Measurements from ENCODE around the gene ADAMTS16. TPM values are rescaled to one million over a fixed set of nuclear protein-coding genes. Genes with fewer than 3 reads are reported as not detected.

The ADAMTS16 gene
- total RNA-seq, 2 experiments from 2014 or later: not detected

DNA sequence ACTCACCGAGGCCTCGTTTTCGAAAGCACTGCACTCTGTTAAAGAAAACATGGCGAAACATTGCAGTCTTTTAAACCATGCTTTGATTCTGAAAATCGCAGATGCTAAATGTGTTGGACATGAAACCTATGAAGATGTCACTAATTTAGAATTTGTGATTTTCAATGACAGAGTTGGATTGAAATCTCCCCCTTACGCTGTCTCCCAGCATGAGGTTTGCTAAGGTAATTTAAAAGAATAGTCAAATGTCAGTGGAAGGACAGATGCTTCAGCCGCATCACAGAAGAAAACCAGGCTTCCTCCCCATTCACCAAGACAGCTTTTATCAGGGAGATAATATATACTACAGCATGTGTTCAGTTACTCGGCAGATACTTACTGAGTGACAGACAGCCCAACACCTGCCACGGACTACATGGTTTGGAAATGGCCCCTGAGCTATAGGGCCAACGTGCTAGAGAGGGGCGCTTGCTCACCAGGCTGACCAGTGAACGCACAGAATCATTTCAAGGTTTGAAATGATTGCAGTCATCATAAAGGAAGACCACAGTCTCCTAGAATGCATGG is 136.9 kb downstream of the ADAMTS16 start:
- Mint-ChIP-seq H3K27ac (no peak overlapping the region), H3K4me3 (no peak overlapping the region), H3K9me3 (no peaks in the 10 kb centered on the region), H3K4me1 (no peaks in the 10 kb centered on the region), H3K27me3 (no peaks in the 10 kb centered on the region), H3K36me3 (ENCODE audit: low read depth) (no peaks in the 10 kb centered on the region)
- no peak for DNase-seq
- ChIA-PET CTCF (no interaction called here), POLR2A (no interaction called here)

DNA sequence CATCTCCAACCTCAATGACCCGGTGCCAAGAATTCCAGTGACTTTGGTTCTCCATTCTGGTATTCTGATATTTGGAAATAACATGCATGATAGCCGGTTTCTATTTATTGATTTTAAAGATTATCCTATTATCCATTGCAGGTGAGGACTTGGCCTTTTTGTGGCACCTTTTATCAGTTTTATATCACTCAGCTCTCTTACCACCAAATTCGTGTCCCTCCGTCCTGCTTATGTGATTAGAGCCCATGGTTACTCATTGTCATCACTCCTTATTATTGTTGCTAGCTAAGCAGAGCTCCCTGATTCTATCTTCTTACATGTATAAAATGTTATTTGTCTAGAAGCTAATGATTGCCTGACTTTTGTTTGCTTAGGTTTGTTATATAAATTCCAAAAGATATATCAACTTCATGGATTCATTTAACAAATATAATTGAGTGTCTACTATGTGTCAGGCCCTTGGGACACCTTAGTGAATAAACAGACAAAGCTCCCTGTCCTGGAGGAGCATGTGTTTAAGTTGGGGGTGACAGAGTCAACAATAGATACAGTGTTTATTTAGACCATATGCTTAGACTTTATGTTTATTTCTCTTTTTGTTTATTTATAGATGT is 138.2 kb downstream of the ADAMTS16 start:
- H3K4me1 Mint-ChIP-seq: no peaks in the 10 kb centered on the region
- CTCF ChIA-PET: no interaction called here
- no peak overlapping the region for H3K4me3 Mint-ChIP-seq
- POLR2A ChIA-PET: no interaction called here
- no peaks in the 10 kb centered on the region for H3K36me3 Mint-ChIP-seq (ENCODE audit: low read depth)
- H3K27ac Mint-ChIP-seq: no peak overlapping the region
- no peaks in the 10 kb centered on the region for H3K9me3 Mint-ChIP-seq
- DNase-seq: no peak
- H3K27me3 Mint-ChIP-seq: no peaks in the 10 kb centered on the region

DNA sequence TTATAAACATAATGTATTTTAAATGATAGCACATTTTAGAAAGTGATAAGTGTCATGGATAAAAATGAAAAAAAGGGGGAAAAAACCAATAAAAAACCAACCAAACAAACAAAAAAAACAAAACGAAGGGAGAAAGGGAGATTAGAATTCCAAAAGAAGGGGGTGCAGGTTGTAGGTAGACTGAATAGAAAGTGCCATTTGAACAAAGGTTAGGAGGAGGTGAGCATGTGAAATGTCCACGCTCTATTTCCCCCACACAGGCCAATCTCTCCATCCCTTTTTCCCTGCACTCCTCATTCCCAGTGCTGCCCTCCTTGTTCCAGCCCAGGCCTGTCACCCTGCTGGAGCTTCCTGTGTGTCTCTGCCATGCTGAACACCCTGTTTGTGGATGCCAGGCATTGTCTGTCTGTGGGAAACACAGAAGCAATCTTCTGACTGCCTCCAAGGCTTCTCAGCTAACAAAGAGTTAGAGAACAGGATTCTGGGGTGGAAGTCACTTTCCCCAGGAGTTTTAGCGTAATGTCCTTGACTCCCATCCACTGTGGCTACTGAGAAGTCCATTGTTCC is 138.8 kb downstream of the ADAMTS16 start:
- Mint-ChIP-seq H3K9me3 (no peaks in the 10 kb centered on the region), H3K4me1 (no peaks in the 10 kb centered on the region), H3K27ac (no peak overlapping the region), H3K27me3 (no peaks in the 10 kb centered on the region), H3K4me3 (no peak overlapping the region), H3K36me3 (ENCODE audit: low read depth) (no peaks in the 10 kb centered on the region)
- ChIA-PET POLR2A (no interaction called here), CTCF (no interaction called here)
- DNase-seq: no peak

DNA sequence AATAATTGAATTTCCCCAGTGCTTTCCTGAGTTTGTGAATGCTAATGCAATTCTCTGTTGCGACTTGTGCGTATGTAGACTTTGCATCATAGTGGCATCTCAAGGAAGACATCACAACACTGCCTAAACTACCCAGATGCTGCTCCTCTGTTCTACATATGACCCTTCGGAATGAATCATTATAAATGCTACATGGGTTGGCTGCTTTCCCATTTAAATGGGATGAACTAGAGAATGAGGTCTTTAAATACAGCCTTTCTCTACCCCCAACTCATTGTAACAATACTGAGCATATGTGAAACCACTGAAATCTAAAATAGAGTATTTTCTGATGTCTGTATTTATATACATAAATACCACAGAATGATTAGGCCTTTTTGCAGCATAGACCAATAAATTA is 145.8 kb downstream of the ADAMTS16 start:
- Mint-ChIP-seq H3K4me3 (no peak overlapping the region), H3K27me3 (no peaks in the 10 kb centered on the region), H3K36me3 (ENCODE audit: low read depth) (no peaks in the 10 kb centered on the region), H3K4me1 (no peaks in the 10 kb centered on the region), H3K9me3 (peaks cover 2% of the 10 kb centered on the region), H3K27ac (no peak overlapping the region)
- DNase-seq: no peak
- ChIA-PET CTCF (no interaction called here), POLR2A (no interaction called here)

- ChIA-PET CTCF (no interaction called here), POLR2A (no interaction called here)
- H3K4me1 Mint-ChIP-seq: no peaks in the 10 kb centered on the region
- H3K27ac Mint-ChIP-seq: no peak overlapping the region
- H3K27me3 Mint-ChIP-seq: no peaks in the 10 kb centered on the region
- no peak for DNase-seq
- peaks cover 2% of the 10 kb centered on the region for H3K9me3 Mint-ChIP-seq
- no peak overlapping the region for H3K4me3 Mint-ChIP-seq
- H3K36me3 Mint-ChIP-seq (ENCODE audit: low read depth): no peaks in the 10 kb centered on the region
These were observed 147.3 kb downstream of the ADAMTS16 start for GRCh38 chr5:5287419-5287818.

DNA sequence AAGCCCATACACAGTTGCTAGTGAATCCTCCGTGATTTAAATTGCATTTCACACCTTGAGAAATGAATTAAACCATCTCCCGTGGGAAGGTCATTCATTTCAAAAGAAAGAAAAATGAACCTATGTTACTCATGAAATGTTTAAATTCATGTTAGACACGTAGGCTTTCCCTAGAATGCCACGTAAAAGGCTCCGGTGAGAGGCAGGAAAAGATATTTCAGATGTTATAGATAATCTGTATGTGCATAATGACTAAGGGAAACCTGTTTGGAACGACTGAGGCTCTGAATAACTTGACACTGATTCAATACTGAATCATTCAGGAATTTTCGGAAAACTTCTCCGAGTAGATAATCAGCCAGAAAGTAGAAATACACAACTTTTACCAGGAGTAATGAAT is 148.1 kb downstream of the ADAMTS16 start:
- CTCF ChIA-PET: no interaction called here
- Mint-ChIP-seq H3K27ac (no peak overlapping the region), H3K9me3 (peaks cover 4% of the 10 kb centered on the region), H3K36me3 (ENCODE audit: low read depth) (no peaks in the 10 kb centered on the region), H3K4me1 (no peaks in the 10 kb centered on the region), H3K4me3 (no peak overlapping the region), H3K27me3 (no peaks in the 10 kb centered on the region)
- no peak for DNase-seq
- POLR2A ChIA-PET: no interaction called here

DNA sequence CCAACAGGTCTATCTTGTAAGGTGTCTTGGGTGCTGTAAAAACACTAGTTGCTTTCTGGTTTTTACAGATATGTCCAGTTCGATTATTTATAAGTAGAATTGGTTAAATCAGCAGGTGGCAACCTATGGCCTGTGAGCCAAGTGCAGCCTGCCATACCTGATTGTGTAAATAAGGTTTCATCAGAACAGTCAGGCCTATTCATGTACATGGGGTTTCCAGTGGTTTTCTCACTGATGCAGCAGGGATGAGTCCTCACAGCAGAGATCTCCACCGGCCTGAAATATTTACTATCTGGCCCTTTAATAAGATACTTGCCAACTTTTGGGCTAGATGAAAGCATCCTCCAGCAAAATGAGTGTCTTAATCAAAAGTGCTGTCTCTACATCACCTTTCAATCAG is 149.4 kb downstream of the ADAMTS16 start:
- Mint-ChIP-seq H3K4me1 (no peaks in the 10 kb centered on the region), H3K4me3 (no peak overlapping the region), H3K9me3 (peaks cover 2% of the 10 kb centered on the region), H3K27me3 (no peaks in the 10 kb centered on the region), H3K36me3 (ENCODE audit: low read depth) (no peaks in the 10 kb centered on the region), H3K27ac (no peak overlapping the region)
- CTCF ChIA-PET: no interaction called here
- POLR2A ChIA-PET: no interaction called here
- DNase-seq: no peak

DNA sequence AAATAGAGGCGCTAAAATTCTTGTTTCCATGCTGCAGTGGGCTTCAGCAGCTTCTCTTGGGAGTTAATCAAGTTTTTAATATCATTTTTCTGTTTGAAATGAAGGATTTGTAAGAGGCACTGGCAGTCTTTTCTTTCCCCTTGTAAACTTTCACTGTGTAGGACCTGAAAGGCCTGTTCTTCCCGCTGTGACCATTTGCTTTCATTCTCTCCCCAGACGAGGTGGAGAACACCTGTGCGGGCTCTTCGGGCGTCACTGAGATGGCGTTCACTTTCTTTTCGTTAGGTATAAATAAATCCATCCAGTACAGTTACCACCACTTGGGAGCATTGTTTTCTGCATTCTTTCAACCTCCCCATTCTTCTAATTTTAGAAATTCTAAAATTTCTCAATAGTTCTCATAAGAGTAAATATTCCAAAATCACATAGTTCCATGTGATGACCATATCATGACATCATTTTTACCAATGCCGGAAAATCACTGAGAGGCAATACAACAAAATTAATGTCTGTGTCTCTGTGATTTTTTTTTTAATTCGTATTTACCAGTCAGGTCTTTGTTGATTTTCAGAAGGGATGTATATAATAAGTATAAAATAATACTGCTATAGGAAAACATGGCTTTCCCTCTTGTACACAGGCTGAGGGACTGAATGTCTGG is 150.7 kb downstream of the ADAMTS16 start:
- POLR2A ChIA-PET: no interaction called here
- Mint-ChIP-seq H3K9me3 (peaks cover 2% of the 10 kb centered on the region), H3K27ac (no peak overlapping the region)

GRCh38 chr5:5291357-5291756 is 151.2 kb downstream of the ADAMTS16 start:
- no peak for DNase-seq
- no peak overlapping the region for H3K4me3 Mint-ChIP-seq
- peaks cover 2% of the 10 kb centered on the region for H3K9me3 Mint-ChIP-seq
- ChIA-PET POLR2A (no interaction called here), CTCF (no interaction called here)
- no peaks in the 10 kb centered on the region for H3K4me1 Mint-ChIP-seq
- no peaks in the 10 kb centered on the region for H3K36me3 Mint-ChIP-seq (ENCODE audit: low read depth)
- H3K27me3 Mint-ChIP-seq: no peaks in the 10 kb centered on the region
- no peak overlapping the region for H3K27ac Mint-ChIP-seq

More for the DNA sequence above, 150.7 kb downstream of the ADAMTS16 start:
- CTCF ChIA-PET: no interaction called here
- DNase-seq: no peak
- Mint-ChIP-seq H3K27me3 (no peaks in the 10 kb centered on the region), H3K4me3 (no peak overlapping the region), H3K4me1 (no peaks in the 10 kb centered on the region), H3K36me3 (ENCODE audit: low read depth) (no peaks in the 10 kb centered on the region)

DNA sequence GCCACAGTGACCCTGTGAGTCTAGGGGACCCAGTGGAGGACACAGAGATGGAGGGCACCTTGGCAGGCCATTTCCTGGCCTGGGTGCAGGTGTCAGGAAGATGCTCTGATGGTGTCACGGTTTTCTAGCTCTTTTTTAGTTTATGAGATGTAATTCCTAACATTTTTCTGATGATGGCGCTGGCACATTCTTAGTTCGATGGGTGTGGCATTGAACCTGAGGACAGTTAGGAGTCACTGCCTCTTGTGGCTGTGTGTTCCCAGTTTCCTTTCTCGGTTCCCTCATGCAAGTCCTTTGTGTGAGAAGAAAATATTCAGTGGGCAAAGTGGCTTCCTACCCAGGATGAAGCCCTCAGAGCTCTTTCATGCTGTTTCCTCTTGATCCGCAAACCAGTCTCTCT is 152.9 kb downstream of the ADAMTS16 start:
- Mint-ChIP-seq H3K4me3 (no peak overlapping the region), H3K36me3 (ENCODE audit: low read depth) (no peaks in the 10 kb centered on the region), H3K27me3 (no peaks in the 10 kb centered on the region), H3K9me3 (peaks cover 2% of the 10 kb centered on the region), H3K4me1 (no peaks in the 10 kb centered on the region), H3K27ac (no peak overlapping the region)
- no peak for DNase-seq
- POLR2A ChIA-PET: no interaction called here
- CTCF ChIA-PET: no interaction called here

DNA sequence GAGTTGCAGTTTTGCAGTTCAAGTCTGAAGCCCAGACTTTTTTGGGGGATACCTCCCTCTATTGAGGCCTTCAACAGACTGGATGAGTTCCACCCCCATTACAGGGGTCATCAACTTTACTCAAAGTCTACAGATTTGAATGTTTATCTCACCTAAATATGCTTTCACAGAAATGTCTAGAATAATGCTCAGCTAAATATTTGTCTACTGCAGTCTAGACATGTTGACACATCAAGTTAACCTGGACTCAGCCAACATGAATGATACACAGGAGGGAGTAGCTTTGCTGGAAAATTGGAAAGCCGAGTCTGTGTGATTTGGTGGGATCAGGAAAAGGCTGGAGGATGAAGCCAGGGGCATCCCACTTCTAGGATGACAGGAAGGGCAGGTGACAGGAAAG is 154.3 kb downstream of the ADAMTS16 start:
- H3K4me3 Mint-ChIP-seq: no peak overlapping the region
- peaks cover 2% of the 10 kb centered on the region for H3K9me3 Mint-ChIP-seq
- CTCF ChIA-PET: no interaction called here
- H3K27ac Mint-ChIP-seq: no peak overlapping the region
- H3K4me1 Mint-ChIP-seq: no peaks in the 10 kb centered on the region
- DNase-seq: no peak
- H3K27me3 Mint-ChIP-seq: no peaks in the 10 kb centered on the region
- H3K36me3 Mint-ChIP-seq (ENCODE audit: low read depth): no peaks in the 10 kb centered on the region
- POLR2A ChIA-PET: no interaction called here

- CTCF ChIA-PET: no interaction called here
- DNase-seq: no peak
- no peaks in the 10 kb centered on the region for H3K36me3 Mint-ChIP-seq (ENCODE audit: low read depth)
- H3K27me3 Mint-ChIP-seq: no peaks in the 10 kb centered on the region
- peaks cover 5% of the 10 kb centered on the region for H3K9me3 Mint-ChIP-seq
- POLR2A ChIA-PET: no interaction called here
- H3K4me3 Mint-ChIP-seq: no peak overlapping the region
- no peaks in the 10 kb centered on the region for H3K4me1 Mint-ChIP-seq
- H3K27ac Mint-ChIP-seq: no peak overlapping the region
These were observed 155.2 kb downstream of the ADAMTS16 start for GRCh38 chr5:5295351-5295750.

DNA sequence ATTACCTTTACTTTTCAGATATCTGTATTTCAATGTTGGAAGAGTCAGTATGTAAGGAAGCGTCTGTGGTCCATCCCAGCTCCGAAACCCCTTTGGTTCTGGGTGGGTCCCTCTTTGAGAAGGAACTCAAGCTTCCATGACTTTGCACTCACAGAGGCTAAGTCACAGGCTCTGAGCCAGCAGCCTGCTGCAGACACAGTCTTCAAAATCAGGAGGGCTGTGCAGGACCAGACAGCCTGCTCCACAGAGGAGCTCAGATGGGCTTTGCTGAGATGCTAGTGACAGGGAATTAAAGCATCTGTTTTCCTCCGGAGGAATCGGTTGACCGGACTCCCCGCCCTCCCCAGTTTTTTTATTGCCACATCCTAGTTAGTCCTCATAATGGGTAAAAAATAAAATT is 155.9 kb downstream of the ADAMTS16 start:
- no peaks in the 10 kb centered on the region for H3K4me1 Mint-ChIP-seq
- peaks cover 5% of the 10 kb centered on the region for H3K9me3 Mint-ChIP-seq
- no peak for DNase-seq
- no peaks in the 10 kb centered on the region for H3K27me3 Mint-ChIP-seq
- CTCF ChIA-PET: no interaction called here
- no peak overlapping the region for H3K4me3 Mint-ChIP-seq
- H3K27ac Mint-ChIP-seq: no peak overlapping the region
- POLR2A ChIA-PET: no interaction called here
- no peaks in the 10 kb centered on the region for H3K36me3 Mint-ChIP-seq (ENCODE audit: low read depth)

DNA sequence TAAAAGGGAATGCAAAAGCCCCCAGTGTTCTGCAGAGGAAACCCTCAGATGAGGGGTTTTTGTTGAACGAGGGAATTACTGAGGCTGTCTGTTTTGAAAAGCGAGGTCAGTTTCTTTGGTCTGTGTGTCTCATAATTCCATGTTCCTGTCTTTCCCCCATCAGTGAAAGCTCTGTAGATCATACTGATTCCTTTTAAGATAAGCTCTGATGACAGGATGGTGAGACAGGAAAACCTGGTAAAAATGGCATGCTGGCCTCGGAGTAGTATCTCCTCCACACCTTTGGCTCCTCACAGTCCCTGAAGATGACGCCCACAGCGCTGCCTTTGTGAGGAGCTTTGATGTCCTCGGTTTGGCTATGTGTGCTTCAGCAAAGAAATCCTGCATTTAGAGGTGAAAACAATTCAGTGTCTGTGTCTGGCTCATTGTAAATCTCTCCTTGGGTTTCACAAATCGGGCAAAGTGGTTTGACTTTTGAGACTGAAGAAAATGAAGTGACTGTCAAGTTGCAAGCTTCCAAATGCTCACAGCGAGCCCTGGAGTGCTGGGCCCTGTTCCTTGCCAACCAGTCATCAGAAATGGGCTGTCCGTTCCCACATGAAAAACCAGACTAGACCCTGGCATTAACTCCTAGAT is 157.4 kb downstream of the ADAMTS16 start:
- Mint-ChIP-seq H3K4me3 (no peak overlapping the region), H3K36me3 (ENCODE audit: low read depth) (no peaks in the 10 kb centered on the region), H3K27me3 (no peaks in the 10 kb centered on the region), H3K27ac (no peak overlapping the region), H3K4me1 (no peaks in the 10 kb centered on the region), H3K9me3 (peaks cover 8% of the 10 kb centered on the region)
- POLR2A ChIA-PET: no interaction called here
- DNase-seq: no peak
- CTCF ChIA-PET: no interaction called here

Measured in activated CD4-positive, alpha-beta memory T cell treated with anti-CD3 and anti-CD28 coated beads, Interleukin-2, amount 10 ng/mL, durations not matched to agents 7 days and 5 days (primary cell).